ENCODE results near the gene RAB30. TPM values are rescaled to one million over a fixed set of nuclear protein-coding genes. Genes with fewer than 3 reads are reported as not detected.

RAB30 gene
- total and polyA plus RNA-seq, 9 of the 15 experiments (the other 6 are each of a cell fraction or from before 2014, with no cell fraction given) = 0.29 to 1.3 (median 1.0) TPM

DNA sequence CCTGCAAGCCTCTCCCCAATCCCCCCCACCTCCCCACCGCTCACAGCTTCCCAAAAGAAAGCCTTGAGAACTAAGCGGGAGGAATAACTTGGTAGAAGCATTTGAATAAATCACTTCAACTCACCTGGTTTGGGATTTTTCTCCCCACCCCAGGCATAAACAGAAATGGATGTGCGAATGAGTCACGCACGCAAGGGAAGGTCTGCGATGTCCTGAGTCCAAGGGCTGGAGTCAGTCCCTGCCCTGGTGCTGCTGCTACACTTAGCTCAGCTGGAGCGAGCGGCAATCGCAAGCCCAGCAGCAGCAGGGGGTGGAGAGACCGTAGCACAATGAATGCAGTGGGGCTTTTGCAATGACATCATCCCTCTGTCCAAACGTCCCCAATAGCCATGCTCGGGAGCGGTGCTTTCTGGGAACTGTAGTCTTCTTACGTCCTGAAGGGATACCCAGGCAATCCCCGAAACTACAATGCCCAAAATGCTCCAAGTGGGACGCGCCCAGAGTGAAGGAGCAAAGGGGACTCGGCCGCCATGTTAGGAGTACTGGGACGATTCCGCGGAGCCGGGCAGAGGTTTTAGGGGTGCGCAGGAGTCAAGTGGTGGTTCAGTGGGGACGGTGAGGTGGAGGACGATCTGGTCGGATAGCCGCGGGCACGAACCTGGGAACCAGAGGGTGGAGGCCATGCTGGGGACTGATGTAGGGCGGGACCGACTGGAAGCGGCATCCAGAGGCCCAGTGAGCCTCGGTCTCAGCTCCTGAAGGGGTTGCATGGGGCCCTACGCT, at the start of gene RAB30 (continued):
- TF ChIP-seq ZFP1 (CRISPR knock-in tag; IDR thresholded peaks at IDR 0.05) = no peak
- no peak for TF ChIP-seq HEY1 (CRISPR knock-in tag; IDR thresholded peaks at IDR 0.05; ENCODE audit: borderline replicate concordance)
- peak; percentile 59; the same call in 1 of the 2 replicates for TF ChIP-seq TCF3 (CRISPR knock-in tag; IDR thresholded peaks at IDR 0.05)
- no peak for TF ChIP-seq ZNF212 (CRISPR knock-in tag; IDR thresholded peaks at IDR 0.05)
- TF ChIP-seq KDM5B (IDR thresholded peaks at IDR 0.05; ENCODE audit: insufficient replicate concordance, low read depth, low read length) = peak; percentile 73
- TF ChIP-seq CBX3 (IDR thresholded peaks at IDR 0.05; ENCODE audit: borderline replicate concordance in 1 of 2, low read length in 2 of 2) = peak in 1 of 2 experiments; percentile 90; a peak in 1 of 3 replicates
- TF ChIP-seq MXI1 (IDR thresholded peaks at IDR 0.05; ENCODE audit: low read depth, low read length) = 0 out of 2 replicates have a peak, but pooled peaks have one; percentile 11
- TF ChIP-seq TRIM25 (IDR thresholded peaks at IDR 0.05; ENCODE audit: borderline replicate concordance) = no peak
- peak; percentile 95 for TF ChIP-seq JUN (IDR thresholded peaks at IDR 0.05; ENCODE audit: borderline replicate concordance, low read depth, low read length)
- peak; percentile 96 for TF ChIP-seq JUN (CRISPR knock-in tag; IDR thresholded peaks at IDR 0.05; ENCODE audit: borderline replicate concordance)
- no peak for TF ChIP-seq TFAM (CRISPR knock-in tag; conservative IDR thresholded peaks at IDR 0.05)
- TF ChIP-seq ZNF561 (CRISPR knock-in tag; conservative IDR thresholded peaks at IDR 0.05) = no peak
- no peak for TF ChIP-seq PHB (CRISPR knock-in tag; IDR thresholded peaks at IDR 0.05)
- TF ChIP-seq MTA1 (IDR thresholded peaks at IDR 0.05; ENCODE audit: borderline replicate concordance) = peak; percentile 69; the same call in 1 of the 2 replicates
- peak; percentile 66 to 77 for TF ChIP-seq KDM1A (IDR thresholded peaks at IDR 0.05)
- TF ChIP-seq, protein P1, sequence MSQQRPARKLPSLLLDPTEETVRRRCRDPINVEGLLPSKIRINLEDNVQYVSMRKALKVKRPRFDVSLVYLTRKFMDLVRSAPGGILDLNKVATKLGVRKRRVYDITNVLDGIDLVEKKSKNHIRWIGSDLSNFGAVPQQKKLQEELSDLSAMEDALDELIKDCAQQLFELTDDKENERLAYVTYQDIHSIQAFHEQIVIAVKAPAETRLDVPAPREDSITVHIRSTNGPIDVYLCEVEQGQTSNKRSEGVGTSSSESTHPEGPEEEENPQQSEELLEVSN (IDR thresholded peaks at IDR 0.05; ENCODE audit: borderline replicate concordance in 1 of 2, extremely low read depth in 1 of 2, insufficient read depth in 1 of 2, insufficient read length in 1 of 2, low read depth in 1 of 2, low read length in 1 of 2, poor library complexity in 1 of 2, severe bottlenecking in 1 of 2) = peak in 1 of 2 experiments; percentile 17
- no peak for TF ChIP-seq SRSF9 (IDR thresholded peaks at IDR 0.05; ENCODE audit: borderline replicate concordance, low read depth, low read length)
- TF ChIP-seq THRB (CRISPR knock-in tag; conservative IDR thresholded peaks at IDR 0.05) = peak; percentile 89
- TF ChIP-seq DPF2 (IDR thresholded peaks at IDR 0.05) = peak; percentile 53
- peak; percentile 99 for TF ChIP-seq ZNF143 (CRISPR knock-in tag; IDR thresholded peaks at IDR 0.05)
- TF ChIP-seq NCOA1 (IDR thresholded peaks at IDR 0.05; ENCODE audit: low read depth) = peak; percentile 13; the same call in 1 of the 2 replicates
- no peak for TF ChIP-seq ZNF507 (tag; conservative IDR thresholded peaks at IDR 0.05)
- no peak for TF ChIP-seq GATA2 (CRISPR knock-in tag; IDR thresholded peaks at IDR 0.05)
- no peak for TF ChIP-seq CBX5 (IDR thresholded peaks at IDR 0.05; ENCODE audit: borderline replicate concordance, low read depth)
